ENCODE measurements around the gene REG3A.

Gene REG3A

GRCh38 chr2:79159653-79160052 is at the start of gene REG3A:
REG3A (minus strand) TSS chr2:79159753; CDS start chr2:79159405, 348 bp downstream.
- DNase-seq: no peak

- no peak for DNase-seq
Measured at GRCh38 chr2:79200762-79201161, 41.2 kb upstream of the REG3A start.

- DNase-seq: no peak
Measured at GRCh38 chr2:79191816-79192215, 32.3 kb upstream of the REG3A start.

- no peak for DNase-seq
Measured at GRCh38 chr2:79191081-79191480, 31.5 kb upstream of the REG3A start.

- no peak for DNase-seq
Measured at GRCh38 chr2:79189465-79189864, 29.9 kb upstream of the REG3A start.

- DNase-seq: no peak
Measured at GRCh38 chr2:79181617-79182016, 22.1 kb upstream of the REG3A start.

- DNase-seq: no peak
Measured at GRCh38 chr2:79180092-79180491, 20.5 kb upstream of the REG3A start.

- DNase-seq: no peak
Measured at GRCh38 chr2:79179036-79179435, 19.5 kb upstream of the REG3A start.

GRCh38 chr2:79178076-79178674 is 18.6 kb upstream of the REG3A start:
- DNase-seq: no peak

- DNase-seq: no peak
Measured at GRCh38 chr2:79171348-79171958, 11.9 kb upstream of the REG3A start.

- DNase-seq: no peak
Measured at GRCh38 chr2:79162801-79163200, 3.2 kb upstream of the REG3A start.

- no peak for DNase-seq
Measured at GRCh38 chr2:79162132-79162531, 2.6 kb upstream of the REG3A start.

GRCh38 chr2:79159030-79159429 is 523 bp downstream of the REG3A start:
- no peak for DNase-seq

GRCh38 chr2:79155826-79156476 is 3.6 kb downstream of the REG3A start:
- no peak for DNase-seq

- no peak for DNase-seq
Measured at GRCh38 chr2:79139423-79139822, 20.1 kb downstream of the REG3A start.

- no peak for DNase-seq
Measured at GRCh38 chr2:79138385-79138784, 21.2 kb downstream of the REG3A start.

GRCh38 chr2:79131687-79132086 is 27.9 kb downstream of the REG3A start:
- no peak for DNase-seq

GRCh38 chr2:79129804-79130203 is 29.7 kb downstream of the REG3A start:
- no peak for DNase-seq

GRCh38 chr2:79129260-79129659 is 30.3 kb downstream of the REG3A start:
- no peak for DNase-seq

- no peak for DNase-seq
Measured at GRCh38 chr2:79128406-79128805, 31.1 kb downstream of the REG3A start.

GRCh38 chr2:79125721-79125985 is 33.9 kb downstream of the REG3A start:
- no peak for DNase-seq

- DNase-seq: no peak
Measured at GRCh38 chr2:79124907-79125720, 34.4 kb downstream of the REG3A start.

GRCh38 chr2:79122676-79123075 is 36.9 kb downstream of the REG3A start:
- no peak for DNase-seq

GRCh38 chr2:79120194-79120713 is 39.3 kb downstream of the REG3A start, which contains the start of gene REG1A:
REG1A (plus strand) TSS chr2:79120488; CDS start chr2:79120862, 374 bp downstream.
- no peak for DNase-seq

Data from activated CD8-positive, alpha-beta memory T cell treated with anti-CD3 and anti-CD28 coated beads for 24 hours (primary cell).